ENCODE results near the gene PFKP. TPM values are rescaled to one million over a fixed set of nuclear protein-coding genes. Genes with fewer than 3 reads are reported as not detected.

PFKP gene
- total RNA-seq, 1 experiment from 2014 or later, result 232 TPM

DNA sequence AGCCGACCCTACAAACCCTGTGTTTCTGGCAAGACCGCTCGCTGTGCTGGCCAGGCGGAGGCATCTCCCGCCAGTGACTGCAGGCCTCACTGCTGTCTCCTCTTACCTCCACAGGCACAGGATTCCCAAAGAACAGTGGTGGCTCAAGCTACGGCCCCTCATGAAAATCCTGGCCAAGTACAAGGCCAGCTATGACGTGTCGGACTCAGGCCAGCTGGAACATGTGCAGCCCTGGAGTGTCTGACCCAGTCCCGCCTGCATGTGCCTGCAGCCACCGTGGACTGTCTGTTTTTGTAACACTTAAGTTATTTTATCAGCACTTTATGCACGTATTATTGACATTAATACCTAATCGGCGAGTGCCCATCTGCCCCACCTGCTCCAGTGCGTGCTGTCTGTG is 69.0 kb downstream of the PFKP start:
- CTCF ChIA-PET, result no interaction called here
- Histone ChIP-seq H3K27ac (ENCODE audit: low read length) (no peak overlapping the region), H3K9me3 (ENCODE audit: control insufficient read depth, insufficient read depth, low read depth, low read length) (no peaks in the 10 kb centered on the region), H3K27me3 (ENCODE audit: control insufficient read depth, insufficient read depth, low read length) (no peaks in the 10 kb centered on the region), H3K36me3 (ENCODE audit: control insufficient read depth, insufficient read depth, low read length) (peaks cover 5% of the 10 kb centered on the region), H3K4me1 (ENCODE audit: control insufficient read depth, insufficient read depth, low read length) (no peaks in the 10 kb centered on the region), H3K4me3 (ENCODE audit: low read depth in 2 of 2, low read length in 2 of 2) (no peak overlapping the region)
- intact Hi-C loops (cut with micrococcal nuclease; ENCODE audit: unreplicated experiment), result no loop called here
- TF ChIP-seq TCF7L2 (IDR thresholded peaks at IDR 0.05; ENCODE audit: low read depth, low read length), result no peak
- TF ChIP-seq, protein P1, sequence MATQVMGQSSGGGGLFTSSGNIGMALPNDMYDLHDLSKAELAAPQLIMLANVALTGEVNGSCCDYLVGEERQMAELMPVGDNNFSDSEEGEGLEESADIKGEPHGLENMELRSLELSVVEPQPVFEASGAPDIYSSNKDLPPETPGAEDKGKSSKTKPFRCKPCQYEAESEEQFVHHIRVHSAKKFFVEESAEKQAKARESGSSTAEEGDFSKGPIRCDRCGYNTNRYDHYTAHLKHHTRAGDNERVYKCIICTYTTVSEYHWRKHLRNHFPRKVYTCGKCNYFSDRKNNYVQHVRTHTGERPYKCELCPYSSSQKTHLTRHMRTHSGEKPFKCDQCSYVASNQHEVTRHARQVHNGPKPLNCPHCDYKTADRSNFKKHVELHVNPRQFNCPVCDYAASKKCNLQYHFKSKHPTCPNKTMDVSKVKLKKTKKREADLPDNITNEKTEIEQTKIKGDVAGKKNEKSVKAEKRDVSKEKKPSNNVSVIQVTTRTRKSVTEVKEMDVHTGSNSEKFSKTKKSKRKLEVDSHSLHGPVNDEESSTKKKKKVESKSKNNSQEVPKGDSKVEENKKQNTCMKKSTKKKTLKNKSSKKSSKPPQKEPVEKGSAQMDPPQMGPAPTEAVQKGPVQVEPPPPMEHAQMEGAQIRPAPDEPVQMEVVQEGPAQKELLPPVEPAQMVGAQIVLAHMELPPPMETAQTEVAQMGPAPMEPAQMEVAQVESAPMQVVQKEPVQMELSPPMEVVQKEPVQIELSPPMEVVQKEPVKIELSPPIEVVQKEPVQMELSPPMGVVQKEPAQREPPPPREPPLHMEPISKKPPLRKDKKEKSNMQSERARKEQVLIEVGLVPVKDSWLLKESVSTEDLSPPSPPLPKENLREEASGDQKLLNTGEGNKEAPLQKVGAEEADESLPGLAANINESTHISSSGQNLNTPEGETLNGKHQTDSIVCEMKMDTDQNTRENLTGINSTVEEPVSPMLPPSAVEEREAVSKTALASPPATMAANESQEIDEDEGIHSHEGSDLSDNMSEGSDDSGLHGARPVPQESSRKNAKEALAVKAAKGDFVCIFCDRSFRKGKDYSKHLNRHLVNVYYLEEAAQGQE (IDR thresholded peaks at IDR 0.05; ENCODE audit: insufficient read depth in 1 of 2, low read depth in 2 of 2, low read length in 1 of 2), result no peak
- TF ChIP-seq SIN3A (IDR thresholded peaks at IDR 0.05; ENCODE audit: borderline replicate concordance, insufficient read depth, low read depth, low read length), result no peak
- TF ChIP-seq, protein P2, sequence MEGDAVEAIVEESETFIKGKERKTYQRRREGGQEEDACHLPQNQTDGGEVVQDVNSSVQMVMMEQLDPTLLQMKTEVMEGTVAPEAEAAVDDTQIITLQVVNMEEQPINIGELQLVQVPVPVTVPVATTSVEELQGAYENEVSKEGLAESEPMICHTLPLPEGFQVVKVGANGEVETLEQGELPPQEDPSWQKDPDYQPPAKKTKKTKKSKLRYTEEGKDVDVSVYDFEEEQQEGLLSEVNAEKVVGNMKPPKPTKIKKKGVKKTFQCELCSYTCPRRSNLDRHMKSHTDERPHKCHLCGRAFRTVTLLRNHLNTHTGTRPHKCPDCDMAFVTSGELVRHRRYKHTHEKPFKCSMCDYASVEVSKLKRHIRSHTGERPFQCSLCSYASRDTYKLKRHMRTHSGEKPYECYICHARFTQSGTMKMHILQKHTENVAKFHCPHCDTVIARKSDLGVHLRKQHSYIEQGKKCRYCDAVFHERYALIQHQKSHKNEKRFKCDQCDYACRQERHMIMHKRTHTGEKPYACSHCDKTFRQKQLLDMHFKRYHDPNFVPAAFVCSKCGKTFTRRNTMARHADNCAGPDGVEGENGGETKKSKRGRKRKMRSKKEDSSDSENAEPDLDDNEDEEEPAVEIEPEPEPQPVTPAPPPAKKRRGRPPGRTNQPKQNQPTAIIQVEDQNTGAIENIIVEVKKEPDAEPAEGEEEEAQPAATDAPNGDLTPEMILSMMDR (IDR thresholded peaks at IDR 0.05), result no peak
- TF ChIP-seq POLR2AphosphoS5 (IDR thresholded peaks at IDR 0.05; ENCODE audit: low read depth, low read length), result no peak
- BruUV-seq (replicated peaks), result no TSS peak
- ATAC-seq, result no peak
- POLR2A ChIA-PET, result no interaction called here
- no peak for DNase-seq (ENCODE audit: low read depth, low spot score)
- in situ Hi-C loops (cut with HindIII; ENCODE audit: low pct_unique_long_range_greater_than_20kb, low sequenced_read_pairs), result no loop called here

DNA sequence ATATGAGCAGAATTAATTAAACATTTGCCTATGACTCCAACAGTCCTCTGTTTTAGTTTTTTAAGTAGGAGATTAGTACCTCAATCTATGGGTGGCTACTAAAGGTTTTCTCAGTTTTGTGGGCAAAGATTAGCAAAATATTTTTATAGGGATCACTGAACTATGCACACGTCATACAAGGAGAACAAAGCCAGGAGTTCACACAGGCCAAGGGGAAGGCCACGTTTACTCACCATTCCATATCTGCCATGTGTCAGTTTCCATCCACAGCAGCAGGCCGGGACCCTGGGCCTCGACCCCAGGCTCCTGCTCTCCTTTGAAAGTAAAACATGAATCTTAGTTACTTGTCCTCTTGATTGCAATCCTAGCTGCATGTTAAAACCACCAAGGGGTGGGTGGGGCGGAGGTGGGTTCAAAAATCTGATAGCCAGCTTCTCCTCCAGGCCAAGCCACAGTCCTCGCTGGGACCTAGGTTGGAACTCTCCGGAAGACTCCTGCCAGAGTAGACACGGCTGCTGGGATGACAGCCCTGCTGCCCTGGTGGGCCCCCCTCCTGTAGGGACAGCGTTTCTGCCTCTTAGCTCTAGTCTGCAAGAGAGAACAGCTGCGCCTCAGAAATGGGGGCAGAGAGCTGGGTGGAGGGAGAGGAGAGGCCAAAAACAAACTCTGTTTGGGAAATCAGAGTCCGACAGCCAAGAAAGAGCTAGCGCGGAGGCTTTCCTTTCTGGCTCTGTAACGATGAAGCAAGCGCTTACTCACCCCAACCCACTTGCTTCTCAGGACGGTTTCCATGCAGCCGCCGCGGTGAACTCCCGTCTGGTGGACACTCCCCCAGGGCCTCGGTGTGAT is 69.6 kb downstream of the PFKP start:
- Histone ChIP-seq H3K4me1 (ENCODE audit: control insufficient read depth, insufficient read depth, low read length) (no peaks in the 10 kb centered on the region), H3K4me3 (ENCODE audit: low read depth in 2 of 2, low read length in 2 of 2) (no peak overlapping the region), H3K27ac (ENCODE audit: low read length) (no peak overlapping the region), H3K36me3 (ENCODE audit: control insufficient read depth, insufficient read depth, low read length) (peaks cover 5% of the 10 kb centered on the region), H3K9me3 (ENCODE audit: control insufficient read depth, insufficient read depth, low read depth, low read length) (no peaks in the 10 kb centered on the region), H3K27me3 (ENCODE audit: control insufficient read depth, insufficient read depth, low read length) (no peaks in the 10 kb centered on the region)
- CTCF ChIA-PET, result interaction anchor here (0.5 kb wide), 1 partner anchor 16 kb away, joined by 9 read pairs; no protein-coding TSS in a partner anchor
- in situ Hi-C loops (cut with HindIII; ENCODE audit: low pct_unique_long_range_greater_than_20kb, low sequenced_read_pairs), result no loop called here
- DNase-seq (ENCODE audit: low read depth, low spot score) (no peak), ATAC-seq (no peak)
- POLR2A ChIA-PET, result no interaction called here
- TF ChIP-seq SIN3A (IDR thresholded peaks at IDR 0.05; ENCODE audit: borderline replicate concordance, insufficient read depth, low read depth, low read length) (no peak), POLR2AphosphoS5 (IDR thresholded peaks at IDR 0.05; ENCODE audit: low read depth, low read length) (no peak), TCF7L2 (IDR thresholded peaks at IDR 0.05; ENCODE audit: low read depth, low read length) (no peak)
- TF ChIP-seq, protein P1 (IDR thresholded peaks at IDR 0.05; ENCODE audit: insufficient read depth in 1 of 2, low read depth in 2 of 2, low read length in 1 of 2), result no peak
- TF ChIP-seq, protein P2 (IDR thresholded peaks at IDR 0.05), result no peak
- BruUV-seq (replicated peaks), result no TSS peak
- intact Hi-C loops (cut with micrococcal nuclease; ENCODE audit: unreplicated experiment), result no loop called here
